Endothelial cell of umbilical vein (primary cell): ENCODE data around the gene DESI2. TPM values are rescaled to one million over a fixed set of nuclear protein-coding genes. Genes with fewer than 3 reads are reported as not detected.
"Not testable (repeated sequence)": the region's sequence is repeated elsewhere in the genome, so short reads cannot be mapped to it uniquely, and the experiment has no call there.

Experiments
- BruUV-seq: library from RNA; stranded (reverse); fragments of 400-500 nt; replicated peaks from 2 replicates; lab custom pipeline; 2021; lab: Mats Ljungman, UMichigan
- CTCF ChIA-PET: fragments of 300-600, 350-600 bp; sonication (Branson Sonifier 250); formaldehyde crosslinking; loops from one replicate; lab custom pipeline; 2021; ENCODE audit warnings: antibody characterized with exemption, inconsistent platforms; lab: Charles Lee
- POLR2A ChIA-PET: fragments of 300-600, 350-600 bp; sonication (Branson Sonifier 250); formaldehyde crosslinking; loops from one replicate; lab custom pipeline; 2021; ENCODE audit warnings: antibody characterized with exemption, inconsistent platforms; lab: Charles Lee
- DNase-seq: peaks from one replicate; pipeline ENCODE4 v3.0.0-alpha.2; 2011; ENCODE audit warnings: low read depth, low spot score
- FAIRE-seq: peaks from 2 replicates; lab custom pipeline; 2011; peaks lifted over from hg19 to GRCh38; lab: Jason Lieb, UNC
- H2AFZ ChIP-seq: 2 replicates; pipeline ENCODE4 v1.6.0; 2012; ENCODE audit warnings: low read depth, low read length, control low read depth, inconsistent platforms
- H3K27ac ChIP-seq: 2 replicates; pipeline ENCODE4 v1.5.1; 2011; ENCODE audit warnings: low read depth, mild to moderate bottlenecking, control low read depth, low read length, moderate library complexity; ENCODE audit not compliant: insufficient read depth
- H3K27me3 ChIP-seq, 2 experiments: 2 replicates each; pipeline versions ENCODE4 v1.6.0 to v1.6.1; 2011; ENCODE audit warnings: low read length in 2 of 2, mixed read lengths in 1 of 2; ENCODE audit not compliant: control insufficient read depth in 2 of 2, insufficient read depth in 2 of 2
- H3K36me3 ChIP-seq, 2 experiments: 2 replicates in 1 of 2; 3 replicates in 1 of 2; pipeline ENCODE4 v1.5.1; 2011; ENCODE audit warnings: low read length in 2 of 2, mild to moderate bottlenecking in 1 of 2, moderate library complexity in 1 of 2; ENCODE audit not compliant: control insufficient read depth in 2 of 2, insufficient read depth in 2 of 2; ENCODE audit errors: extremely low read depth in 1 of 2
- H3K4me1 ChIP-seq: 3 replicates; pipeline ENCODE4 v1.5.1; 2011; ENCODE audit warnings: mild to moderate bottlenecking, low read length; ENCODE audit not compliant: control insufficient read depth, insufficient read depth; ENCODE audit errors: extremely low read depth
- H3K4me2 ChIP-seq: 2 replicates; pipeline ENCODE4 v1.6.1; 2011; ENCODE audit warnings: low read length, control low read depth, mixed read lengths; ENCODE audit not compliant: insufficient read depth
- H3K4me3 ChIP-seq, 3 experiments: fragments of 200-600 bp in 1 of 3; sonication (generic), shearing (Covaris generic) in 1 of 3; replicated peaks in 1 of 3; 2 replicates each; pipeline ENCODE4 v1.5.1; 2011 to 2016; ENCODE audit warnings: control low read depth in 3 of 3, low read length in 3 of 3, mild to moderate bottlenecking in 2 of 3, inconsistent platforms in 1 of 3, low read depth in 1 of 3, moderate library complexity in 1 of 3; ENCODE audit not compliant: insufficient read depth in 1 of 3
- H3K79me2 ChIP-seq: 2 replicates; pipeline ENCODE4 v1.6.0; 2012; ENCODE audit warnings: low read length, inconsistent platforms; ENCODE audit not compliant: control insufficient read depth, insufficient read depth
- H3K9ac ChIP-seq: replicated peaks from 2 replicates; pipeline ENCODE3; 2011; ENCODE audit warnings: low read length, control low read depth; ENCODE audit not compliant: insufficient read depth; ENCODE audit errors: extremely low read depth
- H3K9me1 ChIP-seq: replicated peaks from 3 replicates; pipeline ENCODE4 v1.6.0; 2011; ENCODE audit warnings: mild to moderate bottlenecking, low read length; ENCODE audit not compliant: control insufficient read depth, insufficient read depth; ENCODE audit errors: extremely low read depth
- H3K9me3 ChIP-seq: replicated peaks from 2 replicates; pipeline ENCODE4 v1.5.1; 2012; ENCODE audit warnings: low read length, inconsistent platforms; ENCODE audit not compliant: control insufficient read depth, insufficient read depth
- H4K20me1 ChIP-seq: replicated peaks from 2 replicates; pipeline ENCODE3; 2011; ENCODE audit warnings: mild to moderate bottlenecking, low read length; ENCODE audit not compliant: control insufficient read depth, insufficient read depth; ENCODE audit errors: extremely low read depth
- JUN ChIP-seq: IDR thresholded peaks from 2 replicates; pipeline ENCODE4 v1.6.1; 2011; ENCODE audit warnings: borderline replicate concordance, low read depth; ENCODE audit not compliant: insufficient read length, insufficient read depth
- MAX ChIP-seq: IDR thresholded peaks from 2 replicates; pipeline ENCODE4 v1.6.1; 2011; ENCODE audit not compliant: insufficient read depth, insufficient read length
- POLR2AphosphoS5 ChIP-seq: IDR thresholded peaks from 2 replicates; pipeline ENCODE4 v1.6.1; 2012; ENCODE audit warnings: low read depth, mild to moderate bottlenecking, control low read depth, low read length, moderate library complexity; ENCODE audit not compliant: insufficient read depth
- dilution Hi-C: fragments of 300-500 bp; cut with MboI; formaldehyde crosslinking; loops from one replicate; pipeline ENCODE4 v1.15.0; 2019; ENCODE audit warnings: low sequenced_read_pairs; ENCODE audit not compliant: extremely low pct_ligation_motif_present
- intact Hi-C: fragments of 100-400 bp; cut with micrococcal nuclease; formaldehyde crosslinking; loops from one replicate; pipeline ENCODE4 v1.10.0; 2022
- polyA plus RNA-seq, 4 experiments: library from polyadenylated mRNA; depleted of rRNA in 3 of 4; stranded (reverse) in 3 of 4; unstranded in 1 of 4; fragments of >200 nt; gene quantifications; 2 replicates each; pipeline versions ENCODE4 v1.2.1 to v1.2.3, GENCODE V29; 2011 to 2012; ENCODE audit warnings: missing spikeins in 1 of 4
- total RNA-seq: library from RNA; stranded (reverse); gene quantifications from 2 replicates; pipeline ENCODE4 v1.2.3, GENCODE V29; 2021

The DESI2 gene
- total and polyA plus RNA-seq, 2 donors (not counting 3 experiments of a cell fraction or from before 2014, with no cell fraction given), result 22.9 to 37.2 TPM

DNA sequence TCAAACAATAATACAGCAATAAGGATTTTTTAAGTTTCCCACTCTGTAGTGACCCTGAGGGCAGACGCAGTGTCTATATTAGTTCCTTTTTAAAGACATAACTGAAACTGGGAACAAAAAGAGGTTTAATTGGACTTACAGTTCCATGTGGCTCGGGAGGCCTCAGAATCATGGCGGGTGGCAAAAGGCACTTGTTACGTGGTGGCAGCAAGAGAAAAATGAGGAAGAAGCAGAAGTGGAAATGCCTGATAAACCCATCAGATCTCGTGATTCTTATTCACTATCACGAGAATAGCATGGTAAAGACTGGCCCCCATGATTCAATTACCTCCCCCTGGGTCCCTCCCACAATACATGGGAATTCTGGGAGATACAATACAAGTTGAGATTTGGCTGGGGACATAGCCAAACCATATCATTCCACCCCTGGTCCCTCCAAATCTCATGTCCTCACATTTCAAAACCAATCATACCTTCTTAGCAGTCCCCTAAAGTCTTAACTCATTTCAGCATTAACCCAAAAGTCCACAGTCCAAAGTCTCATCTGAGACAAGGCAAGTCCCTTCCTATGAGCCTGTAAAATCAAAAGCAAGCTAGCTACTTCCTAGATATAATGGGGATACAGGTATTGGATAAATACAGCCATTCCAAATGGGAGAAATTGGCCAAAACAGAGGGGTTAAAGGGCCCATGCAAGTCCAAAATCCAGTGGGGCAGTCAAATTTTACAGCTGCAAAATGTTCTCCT lies 13.9 kb downstream of the DESI2 start:
- DNase-seq, intact Hi-C loops, H2AFZ ChIP-seq, H3K27me3 ChIP-seq, H3K4me3 ChIP-seq, H3K9ac ChIP-seq, H3K36me3 ChIP-seq, H3K9me1 ChIP-seq, POLR2A ChIA-PET, H3K4me2 ChIP-seq, dilution Hi-C loops, FAIRE-seq, H3K9me3 ChIP-seq, H3K4me1 ChIP-seq, BruUV-seq, CTCF ChIA-PET, H3K27ac ChIP-seq, H4K20me1 ChIP-seq: not testable (repeated sequence)
- peaks cover 59% of the 10 kb centered on the region for H3K79me2 ChIP-seq

GRCh38 chr1:244667797-244668196 lies 14.9 kb downstream of the DESI2 start:
- peaks cover 54% of the 10 kb centered on the region for H3K79me2 ChIP-seq
- BruUV-seq, result no TSS peak

More at GRCh38 chr1:244667797-244668196, 14.9 kb downstream of the DESI2 start:
- Histone ChIP-seq H3K4me3 (no peak overlapping the region), H3K9ac (no peak overlapping the region), H2AFZ (no peak overlapping the region), H3K4me2 (no peak overlapping the region), H3K9me3 (no peaks in the 10 kb centered on the region), H3K27me3 (no peaks in the 10 kb centered on the region), H3K4me1 (no peaks in the 10 kb centered on the region), H4K20me1 (peaks cover 5% of the 10 kb centered on the region), H3K9me1 (no peaks in the 10 kb centered on the region), H3K36me3 (no peaks in the 10 kb centered on the region), H3K27ac (no peak overlapping the region)
- DNase-seq (no peak), FAIRE-seq (no peak)
- dilution Hi-C loops (no loop called here), intact Hi-C loops (no loop called here)
- ChIA-PET POLR2A (no interaction called here), CTCF (no interaction called here)
- TF ChIP-seq MAX, result no peak
- TF ChIP-seq JUN, result no peak
- TF ChIP-seq POLR2AphosphoS5, result no peak
